IPS DF 6.9 (cell line): Measurements from ENCODE around the gene PSME3IP1.

Experiments
- DNase-seq: peaks from one replicate; pipeline ENCODE4 v3.0.0-alpha.2; 2013; ENCODE audit warnings: low read depth, low spot score
- H3K27ac ChIP-seq: one replicate; pipeline ENCODE4 v1.5.1; 2013; ENCODE audit warnings: low read length, control low read depth
- H3K27me3 ChIP-seq: 2 replicates; pipeline ENCODE4 v1.6.1; 2013; ENCODE audit warnings: mild to moderate bottlenecking, low read length; ENCODE audit not compliant: control insufficient read depth, insufficient read depth
- H3K36me3 ChIP-seq: 2 replicates; pipeline ENCODE4 v1.6.1; 2013; ENCODE audit warnings: low read length; ENCODE audit not compliant: control insufficient read depth, insufficient read depth
- H3K4me1 ChIP-seq: 2 replicates; pipeline ENCODE4 v1.6.1; 2013; ENCODE audit warnings: low read length; ENCODE audit not compliant: control insufficient read depth, insufficient read depth
- H3K4me3 ChIP-seq: 2 replicates; pipeline ENCODE4 v1.5.1; 2013; ENCODE audit warnings: mild to moderate bottlenecking, low read length
- H3K9me3 ChIP-seq: 2 replicates; pipeline ENCODE4 v1.6.1; 2013; ENCODE audit warnings: low read length, inconsistent platforms; ENCODE audit not compliant: control insufficient read depth, insufficient read depth
- WGBS: extraction: QIAGEN DNeasy Blood & Tissue Kit; methylation state at CpG from one replicate; pipeline ENCODE4 v1.1.7; 2013; ENCODE audit warnings: mixed read lengths, missing lambda C conversion rate; ENCODE audit not compliant: insufficient read length, insufficient coverage; 5-methylcytosine and 5-hydroxymethylcytosine counted together

The PSME3IP1 gene

GRCh38 chr16:57127037-57127763 is 58.6 kb downstream of the PSME3IP1 start:
- H3K27ac ChIP-seq: no peak overlapping the region
- no peak overlapping the region for H3K4me3 ChIP-seq
- H3K4me1 ChIP-seq: no peaks in the 10 kb centered on the region
- DNase-seq: no peak
- WGBS: no CpG with 5 or more reads among the region's 5 CpGs
- no peaks in the 10 kb centered on the region for H3K27me3 ChIP-seq
- H3K9me3 ChIP-seq: no peaks in the 10 kb centered on the region
- no peaks in the 10 kb centered on the region; the same call in 1 of the 2 replicates for H3K36me3 ChIP-seq

GRCh38 chr16:57126411-57126810 is 59.4 kb downstream of the PSME3IP1 start:
- DNase-seq: no peak
- Histone ChIP-seq H3K4me1 (no peaks in the 10 kb centered on the region), H3K4me3 (no peak overlapping the region), H3K9me3 (no peaks in the 10 kb centered on the region), H3K27ac (no peak overlapping the region), H3K27me3 (no peaks in the 10 kb centered on the region), H3K36me3 (no peaks in the 10 kb centered on the region; the same call in 1 of the 2 replicates)
- whole genome bisulfite sequencing: no CpG with 5 or more reads among the region's 4 CpGs

GRCh38 chr16:57125969-57126368 is 59.9 kb downstream of the PSME3IP1 start:
- no peaks in the 10 kb centered on the region for H3K27me3 ChIP-seq
- H3K9me3 ChIP-seq: no peaks in the 10 kb centered on the region
- no peaks in the 10 kb centered on the region; the same call in 1 of the 2 replicates for H3K36me3 ChIP-seq
- no peak overlapping the region for H3K27ac ChIP-seq
- DNase-seq: no peak
- no CpG with 5 or more reads among the region's 4 CpGs for WGBS
- no peaks in the 10 kb centered on the region for H3K4me1 ChIP-seq
- no peak overlapping the region for H3K4me3 ChIP-seq

GRCh38 chr16:57125376-57125775 is 60.5 kb downstream of the PSME3IP1 start:
- Histone ChIP-seq H3K4me1 (no peaks in the 10 kb centered on the region), H3K4me3 (no peak overlapping the region), H3K36me3 (no peaks in the 10 kb centered on the region), H3K27me3 (no peaks in the 10 kb centered on the region), H3K9me3 (no peaks in the 10 kb centered on the region), H3K27ac (no peak overlapping the region)
- no peak for DNase-seq
- no CpG with 5 or more reads among the region's 4 CpGs for whole genome bisulfite sequencing

GRCh38 chr16:57123974-57124674 is 61.7 kb downstream of the PSME3IP1 start:
- DNase-seq: no peak
- Histone ChIP-seq H3K27me3 (no peaks in the 10 kb centered on the region), H3K27ac (no peak overlapping the region), H3K4me3 (no peak overlapping the region), H3K36me3 (no peaks in the 10 kb centered on the region), H3K9me3 (no peaks in the 10 kb centered on the region), H3K4me1 (no peaks in the 10 kb centered on the region)
- no CpG with 5 or more reads among the region's 11 CpGs for WGBS

- H3K36me3 ChIP-seq: no peaks in the 10 kb centered on the region
- no peaks in the 10 kb centered on the region for H3K9me3 ChIP-seq
- H3K4me3 ChIP-seq: no peak overlapping the region
- no CpG with 5 or more reads among the region's 7 CpGs for WGBS
- no peak for DNase-seq
- no peaks in the 10 kb centered on the region for H3K4me1 ChIP-seq
- no peaks in the 10 kb centered on the region for H3K27me3 ChIP-seq
- no peak overlapping the region for H3K27ac ChIP-seq
Measured at GRCh38 chr16:57123216-57123973, 62.4 kb downstream of the PSME3IP1 start.

- DNase-seq: no peak
- Histone ChIP-seq H3K27me3 (no peaks in the 10 kb centered on the region), H3K36me3 (no peaks in the 10 kb centered on the region; the same call in 1 of the 2 replicates), H3K27ac (no peak overlapping the region), H3K4me3 (no peak overlapping the region), H3K9me3 (no peaks in the 10 kb centered on the region), H3K4me1 (peaks cover 2% of the 10 kb centered on the region)
- no CpG with 5 or more reads among the region's 2 CpGs for WGBS
Measured at GRCh38 chr16:57118461-57119084, 67.3 kb downstream of the PSME3IP1 start.

GRCh38 chr16:57115514-57116182 is 70.2 kb downstream of the PSME3IP1 start:
- Histone ChIP-seq H3K4me1 (peaks cover 2% of the 10 kb centered on the region), H3K27ac (no peak overlapping the region), H3K27me3 (no peaks in the 10 kb centered on the region), H3K36me3 (no peaks in the 10 kb centered on the region; the same call in 1 of the 2 replicates), H3K4me3 (no peak overlapping the region), H3K9me3 (no peaks in the 10 kb centered on the region)
- no CpG with 5 or more reads among the region's 25 CpGs for WGBS
- no peak for DNase-seq

GRCh38 chr16:57115168-57115513 is 70.7 kb downstream of the PSME3IP1 start:
- no peak overlapping the region for H3K27ac ChIP-seq
- H3K4me1 ChIP-seq: peaks cover 2% of the 10 kb centered on the region
- no peaks in the 10 kb centered on the region for H3K9me3 ChIP-seq
- no peak overlapping the region for H3K4me3 ChIP-seq
- WGBS: no CpG with 5 or more reads among the region's 10 CpGs
- no peak for DNase-seq
- no peaks in the 10 kb centered on the region; the same call in 1 of the 2 replicates for H3K36me3 ChIP-seq
- H3K27me3 ChIP-seq: no peaks in the 10 kb centered on the region

- H3K36me3 ChIP-seq: no peaks in the 10 kb centered on the region; the same call in 1 of the 2 replicates
- WGBS: no CpG with 5 or more reads among the region's 5 CpGs
Measured at GRCh38 chr16:57113664-57114063, 72.2 kb downstream of the PSME3IP1 start.

More at GRCh38 chr16:57113664-57114063, 72.2 kb downstream of the PSME3IP1 start:
- Histone ChIP-seq H3K4me3 (no peak overlapping the region), H3K27me3 (no peaks in the 10 kb centered on the region), H3K9me3 (no peaks in the 10 kb centered on the region), H3K27ac (no peak overlapping the region), H3K4me1 (peaks cover 2% of the 10 kb centered on the region)
- no peak for DNase-seq
